Fibroblast of lung (primary cell): ENCODE measurements around the gene CACUL1. TPM values are rescaled to one million over a fixed set of nuclear protein-coding genes. Genes with fewer than 3 reads are reported as not detected.

Experiments used
- DNase-seq, 2 donors: peaks; one replicate each; pipeline versions ENCODE4 v3.0.0 to v3.0.0-alpha.2; 2010; ENCODE audit warnings: low read depth in 2 of 2
- H2AFZ ChIP-seq: 2 replicates; pipeline ENCODE4 v1.5.1; 2012; ENCODE audit warnings: low read length, control low read depth, inconsistent platforms
- H3K27ac ChIP-seq: 2 replicates; pipeline ENCODE4 v1.5.1; 2011; ENCODE audit warnings: low read length, control low read depth; ENCODE audit not compliant: insufficient read depth
- H3K27me3 ChIP-seq: 2 replicates; pipeline ENCODE4 v1.5.1; 2011; ENCODE audit warnings: mild to moderate bottlenecking, low read length; ENCODE audit not compliant: control insufficient read depth, insufficient read depth
- H3K36me3 ChIP-seq: 2 replicates; pipeline ENCODE4 v1.5.1; 2011; ENCODE audit warnings: low read length; ENCODE audit not compliant: control insufficient read depth, insufficient read depth
- H3K4me1 ChIP-seq: 2 replicates; pipeline ENCODE4 v1.5.1; 2011; ENCODE audit warnings: low read length; ENCODE audit not compliant: control insufficient read depth, insufficient read depth; ENCODE audit errors: extremely low read depth
- H3K4me2 ChIP-seq: 2 replicates; pipeline ENCODE4 v1.5.1; 2011; ENCODE audit warnings: low read length, control low read depth; ENCODE audit not compliant: insufficient read depth; ENCODE audit errors: extremely low read depth
- H3K4me3 ChIP-seq, 4 experiments: fragments of 200-600 bp in 1 of 4; sonication (generic) in 1 of 4; replicated peaks in 1 of 4; 2 replicates each; pipeline ENCODE4 v1.5.1; 2011 to 2016; ENCODE audit warnings: low read length in 4 of 4, low read depth in 3 of 4, mild to moderate bottlenecking in 3 of 4, control low read depth in 2 of 4, inconsistent platforms in 1 of 4, mixed read lengths in 1 of 4; ENCODE audit not compliant: insufficient read depth in 1 of 4; ENCODE audit errors: control extremely low read depth in 1 of 4
- H3K79me2 ChIP-seq: 2 replicates; pipeline ENCODE4 v1.5.1; 2012; ENCODE audit warnings: mild to moderate bottlenecking, low read length, inconsistent platforms; ENCODE audit not compliant: control insufficient read depth, insufficient read depth
- H3K9ac ChIP-seq: 2 replicates; pipeline ENCODE4 v1.5.1; 2011; ENCODE audit warnings: mild to moderate bottlenecking, low read length, control low read depth; ENCODE audit not compliant: insufficient read depth
- H3K9me3 ChIP-seq: 2 replicates; pipeline ENCODE4 v1.5.1; 2012; ENCODE audit warnings: low read depth, low read length; ENCODE audit not compliant: control insufficient read depth, insufficient read depth
- H4K20me1 ChIP-seq: 2 replicates; pipeline ENCODE4 v1.5.1; 2011; ENCODE audit warnings: low read length; ENCODE audit not compliant: control insufficient read depth, insufficient read depth; ENCODE audit errors: extremely low read depth
- EZH2 ChIP-seq: IDR thresholded peaks from 2 replicates; pipeline ENCODE4 v1.5.1; 2012; ENCODE audit warnings: low read length, control low read depth, mild to moderate bottlenecking; ENCODE audit errors: missing control alignments
- polyA plus RNA-seq, 2 donors: library from polyadenylated mRNA; depleted of rRNA in 1 of 2; stranded (reverse) in 1 of 2; unstranded in 1 of 2; fragments of >200 nt; gene quantifications; 2 replicates each; pipeline ENCODE4 v1.2.1, GENCODE V29; 2011 to 2012; ENCODE audit warnings: missing spikeins in 1 of 2
- total RNA-seq: library from RNA; depleted of rRNA; stranded (reverse); fragments of >200 nt; gene quantifications from 2 replicates; pipeline ENCODE4 v1.2.1, GENCODE V29; 2014
- TF ChIP-seq, protein P1 (sequence below), 2 donors: IDR thresholded peaks in 1 of 2; conservative IDR thresholded peaks in 1 of 2; 1 replicate in 1 of 2; 2 replicates in 1 of 2; pipeline ENCODE4 v1.5.1; 2011 to 2012; ENCODE audit warnings: low read length in 2 of 2, control low read depth in 1 of 2, inconsistent platforms in 1 of 2, low read depth in 1 of 2, mild to moderate bottlenecking in 1 of 2

CACUL1 gene
- total and polyA plus RNA-seq, 2 donors (not counting 1 experiment from before 2014, with no cell fraction given), result 15.7 to 25.3 TPM

DNA sequence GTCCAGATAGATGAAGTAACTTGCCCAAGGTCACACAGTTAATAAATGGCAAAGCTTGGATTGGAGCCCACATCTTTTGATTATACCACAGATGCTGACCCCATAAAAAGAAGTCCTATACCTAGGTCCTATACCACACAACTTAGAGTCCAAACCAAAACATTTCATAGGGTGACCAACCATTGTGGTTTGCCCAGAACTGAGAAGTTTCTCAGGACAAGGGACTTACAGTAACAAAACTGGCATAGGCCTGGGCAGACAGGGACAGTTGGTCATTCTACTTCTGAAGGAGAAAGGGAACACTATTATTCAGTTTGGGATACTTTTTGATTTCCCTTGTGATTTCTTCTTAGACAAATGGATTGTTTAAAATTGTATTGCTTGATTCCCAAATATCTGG, 126.4 kb downstream of the CACUL1 start:
- no peak for DNase-seq
- no peak overlapping the region for H2AFZ ChIP-seq
- no peaks in the 10 kb centered on the region for H3K36me3 ChIP-seq
- H4K20me1 ChIP-seq, result no peaks in the 10 kb centered on the region
- H3K4me3 ChIP-seq, result no peak overlapping the region
- no peaks in the 10 kb centered on the region for H3K27me3 ChIP-seq
- no peaks in the 10 kb centered on the region for H3K79me2 ChIP-seq
- no peak overlapping the region for H3K9ac ChIP-seq
- no peak overlapping the region for H3K4me2 ChIP-seq
- TF ChIP-seq, protein P1, sequence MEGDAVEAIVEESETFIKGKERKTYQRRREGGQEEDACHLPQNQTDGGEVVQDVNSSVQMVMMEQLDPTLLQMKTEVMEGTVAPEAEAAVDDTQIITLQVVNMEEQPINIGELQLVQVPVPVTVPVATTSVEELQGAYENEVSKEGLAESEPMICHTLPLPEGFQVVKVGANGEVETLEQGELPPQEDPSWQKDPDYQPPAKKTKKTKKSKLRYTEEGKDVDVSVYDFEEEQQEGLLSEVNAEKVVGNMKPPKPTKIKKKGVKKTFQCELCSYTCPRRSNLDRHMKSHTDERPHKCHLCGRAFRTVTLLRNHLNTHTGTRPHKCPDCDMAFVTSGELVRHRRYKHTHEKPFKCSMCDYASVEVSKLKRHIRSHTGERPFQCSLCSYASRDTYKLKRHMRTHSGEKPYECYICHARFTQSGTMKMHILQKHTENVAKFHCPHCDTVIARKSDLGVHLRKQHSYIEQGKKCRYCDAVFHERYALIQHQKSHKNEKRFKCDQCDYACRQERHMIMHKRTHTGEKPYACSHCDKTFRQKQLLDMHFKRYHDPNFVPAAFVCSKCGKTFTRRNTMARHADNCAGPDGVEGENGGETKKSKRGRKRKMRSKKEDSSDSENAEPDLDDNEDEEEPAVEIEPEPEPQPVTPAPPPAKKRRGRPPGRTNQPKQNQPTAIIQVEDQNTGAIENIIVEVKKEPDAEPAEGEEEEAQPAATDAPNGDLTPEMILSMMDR (conservative IDR thresholded peaks at IDR 0.05 in 1 of 2, IDR thresholded peaks at IDR 0.05 in 1 of 2; ENCODE audit: low read depth in 1 of 2, low read length in 2 of 2), result no peak
- no peak for TF ChIP-seq EZH2
- no peaks in the 10 kb centered on the region for H3K9me3 ChIP-seq
- no peak overlapping the region for H3K27ac ChIP-seq
- no peaks in the 10 kb centered on the region for H3K4me1 ChIP-seq

DNA sequence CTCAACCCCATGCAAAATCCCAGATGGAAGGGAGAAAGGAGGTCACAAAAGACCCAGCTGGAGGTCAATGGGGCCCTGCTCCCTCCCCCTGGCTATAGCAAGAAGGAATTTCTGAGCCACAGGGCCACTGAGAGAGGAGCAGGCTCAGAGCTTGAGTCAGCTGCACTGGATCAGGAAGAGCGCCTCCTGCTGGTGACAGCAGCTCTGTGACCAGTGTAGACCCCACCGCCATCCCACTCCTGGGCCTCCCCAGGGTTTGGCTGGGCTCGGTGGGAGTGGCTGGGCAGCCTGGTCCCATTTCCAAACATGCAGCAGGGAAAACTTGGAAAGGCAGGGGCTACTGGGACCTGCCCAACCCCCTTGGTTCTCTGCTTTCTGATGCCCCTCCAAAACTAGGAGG, 127.8 kb downstream of the CACUL1 start:
- no peak overlapping the region for H2AFZ ChIP-seq
- H3K9me3 ChIP-seq, result no peaks in the 10 kb centered on the region
- H3K4me3 ChIP-seq, result no peak overlapping the region
- no peaks in the 10 kb centered on the region for H3K4me1 ChIP-seq
- no peaks in the 10 kb centered on the region for H3K27me3 ChIP-seq
- H3K9ac ChIP-seq, result no peak overlapping the region
- no peaks in the 10 kb centered on the region for H4K20me1 ChIP-seq
- no peak overlapping the region for H3K27ac ChIP-seq
- H3K36me3 ChIP-seq, result no peaks in the 10 kb centered on the region
- H3K79me2 ChIP-seq, result no peaks in the 10 kb centered on the region
- H3K4me2 ChIP-seq, result no peak overlapping the region
- DNase-seq, result no peak
- TF ChIP-seq, protein P1 (conservative IDR thresholded peaks at IDR 0.05 in 1 of 2, IDR thresholded peaks at IDR 0.05 in 1 of 2; ENCODE audit: low read depth in 1 of 2, low read length in 2 of 2), result no peak
- TF ChIP-seq EZH2, result no peak

Other genes with a start within 250 kb of the CACUL1 start
- gene PRLHR, start 159.3 kb downstream of the CACUL1 start, total RNA-seq, result not detected in 2 replicates
- gene PRLHR, start 159.3 kb downstream of the CACUL1 start, polyA plus RNA-seq, result not detected in 2 replicates